Lower leg skin (tissue), 3 donors: ENCODE results near the gene R3HDM2.

Source experiments
- POLR2A ChIP-seq, 2 donors: fragments of 450-650 bp; IDR thresholded peaks; one replicate each; pipeline ENCODE4 v1.6.1; 2016 to 2017; ENCODE audit warnings: antibody characterized with exemption in 2 of 2, mild to moderate bottlenecking in 1 of 2, moderate library complexity in 1 of 2
- TF ChIP-seq, protein P1 (sequence below), 3 donors: fragments of 450-650 bp; IDR thresholded peaks; one replicate each; pipeline ENCODE4 v1.5.1; 2016; ENCODE audit warnings: antibody characterized with exemption in 3 of 3, mild to moderate bottlenecking in 3 of 3, moderate library complexity in 2 of 3

- TF ChIP-seq, protein P1, sequence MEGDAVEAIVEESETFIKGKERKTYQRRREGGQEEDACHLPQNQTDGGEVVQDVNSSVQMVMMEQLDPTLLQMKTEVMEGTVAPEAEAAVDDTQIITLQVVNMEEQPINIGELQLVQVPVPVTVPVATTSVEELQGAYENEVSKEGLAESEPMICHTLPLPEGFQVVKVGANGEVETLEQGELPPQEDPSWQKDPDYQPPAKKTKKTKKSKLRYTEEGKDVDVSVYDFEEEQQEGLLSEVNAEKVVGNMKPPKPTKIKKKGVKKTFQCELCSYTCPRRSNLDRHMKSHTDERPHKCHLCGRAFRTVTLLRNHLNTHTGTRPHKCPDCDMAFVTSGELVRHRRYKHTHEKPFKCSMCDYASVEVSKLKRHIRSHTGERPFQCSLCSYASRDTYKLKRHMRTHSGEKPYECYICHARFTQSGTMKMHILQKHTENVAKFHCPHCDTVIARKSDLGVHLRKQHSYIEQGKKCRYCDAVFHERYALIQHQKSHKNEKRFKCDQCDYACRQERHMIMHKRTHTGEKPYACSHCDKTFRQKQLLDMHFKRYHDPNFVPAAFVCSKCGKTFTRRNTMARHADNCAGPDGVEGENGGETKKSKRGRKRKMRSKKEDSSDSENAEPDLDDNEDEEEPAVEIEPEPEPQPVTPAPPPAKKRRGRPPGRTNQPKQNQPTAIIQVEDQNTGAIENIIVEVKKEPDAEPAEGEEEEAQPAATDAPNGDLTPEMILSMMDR (IDR thresholded peaks at IDR 0.05) = no peak
- TF ChIP-seq POLR2A (IDR thresholded peaks at IDR 0.05) = no peak
These were observed 47.2 kb upstream of the R3HDM2 start for GRCh38 chr12:57477710-57478681.
